Measurements from ENCODE around the gene C2orf76.
A peak's percentile ranks its signal among the peaks of the same experiment; 100 is the strongest.
"Not testable (repeated sequence)": the region's sequence is repeated elsewhere in the genome, so short reads cannot be mapped to it uniquely, and the experiment has no call there.

C2orf76 gene

DNA sequence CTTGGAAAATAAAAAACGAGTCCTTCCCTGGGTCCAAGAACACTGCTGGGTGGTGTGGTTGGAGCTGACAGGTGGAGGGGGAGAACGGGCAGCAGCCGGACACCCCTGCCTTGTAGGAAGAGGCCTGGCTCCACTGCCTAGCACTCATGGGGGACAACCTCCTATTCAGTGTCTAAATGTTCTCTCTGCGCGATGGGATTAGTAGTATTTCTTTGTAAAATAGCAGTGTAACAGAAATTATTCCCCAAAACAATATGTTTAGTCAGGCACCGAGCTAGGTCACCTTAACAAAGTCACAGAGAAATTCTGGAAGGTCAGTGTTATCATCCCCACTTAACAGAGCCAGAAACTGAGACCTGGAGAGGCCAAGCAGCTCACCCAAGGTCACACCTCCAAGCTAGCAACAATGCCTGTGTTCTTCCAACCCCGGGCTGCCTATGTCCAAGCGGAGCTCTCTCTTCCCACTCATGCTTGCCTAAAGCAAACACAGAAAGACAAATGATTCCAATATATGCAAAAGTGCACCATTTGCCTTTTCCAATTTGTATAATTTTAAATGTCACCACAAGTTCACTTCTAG is 75.0 kb downstream of the C2orf76 start:
- H3K9me3 ChIP-seq = no peaks in the 10 kb centered on the region
- peaks cover 5% of the 10 kb centered on the region for H3K4me1 ChIP-seq
- no peak for DNase-seq (ENCODE audit: low spot score in 2 of 2)
- in situ Hi-C loops (cut with MboI; ENCODE audit: low sequenced_read_pairs) = no loop called here
- H3K4me3 ChIP-seq = no peak overlapping the region
- H3K27me3 ChIP-seq (ENCODE audit: low read depth) = no peaks in the 10 kb centered on the region
- H3K36me3 ChIP-seq (replicated peaks) = no peaks in the 10 kb centered on the region

DNA sequence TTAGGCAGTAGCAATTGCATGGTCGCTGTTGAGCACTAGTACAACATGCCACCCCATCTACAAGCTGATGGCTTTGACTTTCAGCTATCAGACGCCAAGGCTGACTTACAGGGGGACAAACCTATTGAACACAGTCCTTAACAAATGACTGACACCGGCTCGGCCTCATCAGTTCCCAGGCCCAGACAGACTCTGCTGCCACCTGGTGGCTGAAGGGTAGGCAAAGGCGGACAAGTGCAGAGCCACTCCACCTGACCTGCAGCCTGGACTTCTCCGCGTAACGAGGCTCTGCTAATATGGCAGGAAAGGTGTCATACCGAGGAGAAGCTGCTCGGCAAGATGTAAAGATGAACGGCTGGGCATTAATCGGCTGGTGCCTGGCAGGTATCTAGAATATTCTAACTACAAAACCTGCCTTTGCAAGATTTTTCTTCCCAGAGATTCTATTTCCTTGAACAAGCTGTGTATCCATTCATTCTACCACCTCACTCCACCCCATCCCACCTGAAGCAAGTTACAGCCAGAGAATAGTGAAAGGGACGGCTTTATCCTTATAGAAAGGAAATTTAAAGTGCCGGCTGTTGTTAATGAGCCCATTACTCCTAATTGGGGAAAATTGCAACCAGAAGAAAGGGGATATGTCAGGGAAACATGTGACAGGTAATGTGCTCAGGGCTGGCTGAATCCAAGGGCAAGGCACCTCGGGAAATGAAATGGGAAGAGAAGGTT is 75.6 kb downstream of the C2orf76 start:
- no peaks in the 10 kb centered on the region for H3K9me3 ChIP-seq
- H3K27me3 ChIP-seq (ENCODE audit: low read depth) = no peaks in the 10 kb centered on the region
- in situ Hi-C loops (cut with MboI; ENCODE audit: low sequenced_read_pairs) = no loop called here
- no peaks in the 10 kb centered on the region for H3K36me3 ChIP-seq (replicated peaks)
- peaks cover 5% of the 10 kb centered on the region for H3K4me1 ChIP-seq
- H3K4me3 ChIP-seq = no peak overlapping the region
- DNase-seq (ENCODE audit: low spot score in 2 of 2) = peak; percentile 25 to 65

DNA sequence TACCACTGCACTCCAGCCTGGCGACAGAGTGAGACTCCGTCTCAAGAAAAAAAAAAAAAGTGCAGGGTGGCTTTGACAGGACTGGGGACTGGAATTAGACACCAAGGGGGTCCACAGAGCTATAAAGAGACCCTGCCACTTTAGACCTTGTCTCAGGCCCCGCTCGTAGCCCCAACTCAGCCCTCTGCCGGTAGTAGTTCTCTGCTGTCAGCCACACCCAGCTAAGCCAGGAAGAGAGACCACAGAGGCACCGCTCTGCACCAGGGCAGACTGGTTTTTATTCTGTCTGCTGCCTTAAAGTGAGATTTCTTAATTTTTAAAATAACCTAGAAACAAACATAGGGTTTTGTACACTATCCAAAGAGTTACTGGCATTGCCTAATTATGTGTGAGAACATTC is 77.0 kb downstream of the C2orf76 start:
- no peaks in the 10 kb centered on the region for H3K36me3 ChIP-seq (replicated peaks)
- peaks cover 5% of the 10 kb centered on the region for H3K4me1 ChIP-seq
- no peak overlapping the region for H3K4me3 ChIP-seq
- DNase-seq (ENCODE audit: low spot score in 2 of 2) = no peak
- H3K27me3 ChIP-seq (ENCODE audit: low read depth) = no peaks in the 10 kb centered on the region
- H3K9me3 ChIP-seq = no peaks in the 10 kb centered on the region
- in situ Hi-C loops (cut with MboI; ENCODE audit: low sequenced_read_pairs) = no loop called here

DNA sequence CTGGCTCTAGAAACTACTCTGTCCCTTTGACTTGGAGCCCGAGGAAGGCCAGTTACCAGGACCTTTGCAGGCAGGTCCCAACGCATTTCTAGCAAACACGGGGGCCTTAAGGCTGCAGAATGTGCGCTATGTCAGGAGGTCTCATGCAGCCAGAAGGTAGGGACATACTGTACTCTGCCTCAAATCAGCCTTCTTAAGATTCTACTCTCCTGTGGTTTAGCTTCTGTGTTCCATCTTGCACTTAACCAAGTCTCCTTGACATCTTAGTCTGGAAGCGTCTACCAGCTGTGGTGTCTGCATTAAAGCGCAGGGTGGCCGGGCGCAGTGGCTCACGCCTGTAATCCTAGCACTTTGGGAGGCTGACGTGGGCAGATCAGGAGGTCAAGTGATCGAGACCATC is 77.5 kb downstream of the C2orf76 start:
- peaks cover 5% of the 10 kb centered on the region for H3K4me1 ChIP-seq
- no peaks in the 10 kb centered on the region for H3K27me3 ChIP-seq (ENCODE audit: low read depth)
- no peaks in the 10 kb centered on the region for H3K9me3 ChIP-seq
- DNase-seq (ENCODE audit: low spot score in 2 of 2) = no peak
- in situ Hi-C loops (cut with MboI; ENCODE audit: low sequenced_read_pairs) = no loop called here
- no peaks in the 10 kb centered on the region for H3K36me3 ChIP-seq (replicated peaks)
- H3K4me3 ChIP-seq = no peak overlapping the region

DNA sequence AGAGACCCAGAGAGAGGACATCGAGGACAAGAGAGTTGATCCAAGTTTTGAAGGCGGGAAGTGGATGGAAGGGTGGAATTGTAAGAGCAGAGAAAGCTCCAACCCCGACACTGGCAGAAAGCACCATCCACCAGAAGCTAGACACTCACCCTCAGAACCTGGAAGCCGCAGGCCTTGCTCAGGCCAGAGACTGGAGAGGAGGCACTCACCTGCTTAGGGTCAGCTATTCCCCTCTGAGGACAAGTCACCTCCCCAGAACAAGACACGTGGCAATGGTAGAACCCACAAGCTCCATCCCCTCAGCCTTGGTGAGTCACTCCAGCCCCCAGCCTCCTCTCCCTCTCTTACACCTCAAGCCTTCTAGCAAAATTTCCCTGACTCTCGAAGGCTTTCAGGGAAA is 78.1 kb downstream of the C2orf76 start:
- in situ Hi-C loops (cut with MboI; ENCODE audit: low sequenced_read_pairs) = no loop called here
- Histone ChIP-seq H3K4me3 (no peak overlapping the region), H3K9me3 (no peaks in the 10 kb centered on the region), H3K36me3 (replicated peaks) (no peaks in the 10 kb centered on the region), H3K27me3 (ENCODE audit: low read depth) (no peaks in the 10 kb centered on the region), H3K4me1 (peaks cover 5% of the 10 kb centered on the region)
- no peak for DNase-seq (ENCODE audit: low spot score in 2 of 2)

DNA sequence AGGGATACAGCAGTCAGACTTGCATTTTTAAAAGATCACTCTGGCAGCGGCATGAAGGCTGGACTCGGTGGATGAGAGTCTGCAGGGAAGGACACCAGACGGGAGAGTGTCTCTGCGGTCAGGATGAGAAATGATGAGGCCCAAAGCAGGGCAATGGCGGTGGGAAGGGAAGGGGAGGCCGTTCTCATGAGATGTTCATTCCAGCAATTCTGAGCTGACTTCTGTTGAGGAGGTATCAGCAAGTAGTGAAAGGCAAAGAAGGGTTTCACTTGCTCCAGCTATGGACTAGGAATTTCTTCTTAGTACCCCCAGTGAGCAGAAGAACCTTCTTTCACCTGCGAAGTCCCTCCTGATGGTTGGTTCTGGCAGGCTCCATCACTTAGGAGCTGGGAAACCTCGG is 80.0 kb downstream of the C2orf76 start:
- in situ Hi-C loops (cut with MboI; ENCODE audit: low sequenced_read_pairs) = no loop called here
- no peaks in the 10 kb centered on the region for H3K27me3 ChIP-seq (ENCODE audit: low read depth)
- peaks cover under 1% of the 10 kb centered on the region for H3K4me1 ChIP-seq
- no peak for DNase-seq (ENCODE audit: low spot score in 2 of 2)
- H3K9me3 ChIP-seq = no peaks in the 10 kb centered on the region
- H3K4me3 ChIP-seq = no peak overlapping the region
- no peaks in the 10 kb centered on the region for H3K36me3 ChIP-seq (replicated peaks)

DNA sequence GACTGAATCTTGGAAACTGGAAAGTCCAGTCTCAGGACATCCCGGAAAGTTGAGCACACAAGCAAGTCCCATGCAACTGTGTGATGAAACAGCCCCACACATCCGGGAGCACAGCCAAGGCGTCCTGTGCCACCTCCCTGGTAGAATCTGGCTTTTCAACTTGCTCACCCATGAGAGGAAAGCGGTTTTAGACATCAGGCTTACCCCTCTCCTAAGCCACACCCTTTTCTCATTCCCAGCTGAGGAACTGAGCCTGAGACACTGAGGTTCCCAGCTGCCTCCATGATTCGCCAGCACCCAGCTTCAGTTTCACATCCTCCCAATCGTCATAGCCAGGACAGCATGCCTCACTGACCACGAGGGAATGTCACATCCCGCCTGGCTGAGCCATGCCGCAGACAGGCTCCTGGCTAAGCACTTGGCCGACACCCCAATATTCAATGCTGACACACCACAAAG is 82.7 kb downstream of the C2orf76 start:
- H3K4me3 ChIP-seq = no peak overlapping the region
- in situ Hi-C loops (cut with MboI; ENCODE audit: low sequenced_read_pairs) = no loop called here
- H3K27me3 ChIP-seq (ENCODE audit: low read depth) = no peaks in the 10 kb centered on the region
- no peak for DNase-seq (ENCODE audit: low spot score in 2 of 2)
- H3K36me3 ChIP-seq (replicated peaks) = no peaks in the 10 kb centered on the region
- no peaks in the 10 kb centered on the region for H3K4me1 ChIP-seq
- H3K9me3 ChIP-seq = no peaks in the 10 kb centered on the region

DNA sequence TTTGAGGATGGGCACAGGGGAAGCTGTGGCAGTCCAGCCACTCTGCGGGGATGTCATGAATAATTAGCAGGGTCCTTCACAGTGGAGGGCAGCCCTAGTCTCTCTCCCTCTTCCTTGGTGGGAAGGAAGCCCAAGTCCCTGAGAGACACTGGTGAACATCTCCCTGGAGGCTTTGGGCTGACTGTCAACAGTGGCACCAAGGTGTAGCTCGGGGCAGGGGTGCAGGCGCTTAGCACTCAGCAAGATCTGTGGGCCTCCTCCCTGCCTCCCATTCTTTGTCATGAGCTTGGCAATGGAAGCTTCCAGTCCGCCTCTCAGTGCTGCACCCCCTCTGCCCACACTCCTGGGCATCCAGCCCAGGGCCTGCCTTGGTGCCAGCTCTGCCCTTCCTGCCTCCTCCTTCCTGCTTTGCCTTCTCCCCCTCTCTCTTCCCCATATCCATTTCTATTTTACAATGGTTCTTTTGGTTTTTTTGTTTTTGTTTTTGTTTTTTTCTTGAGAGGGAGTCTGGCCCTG is 83.6 kb downstream of the C2orf76 start:
- H3K27me3 ChIP-seq (ENCODE audit: low read depth) = no peaks in the 10 kb centered on the region
- in situ Hi-C loops (cut with MboI; ENCODE audit: low sequenced_read_pairs) = no loop called here
- no peaks in the 10 kb centered on the region for H3K36me3 ChIP-seq (replicated peaks)
- H3K4me3 ChIP-seq = no peak overlapping the region
- no peak for DNase-seq (ENCODE audit: low spot score in 2 of 2)
- no peaks in the 10 kb centered on the region for H3K4me1 ChIP-seq
- no peaks in the 10 kb centered on the region for H3K9me3 ChIP-seq

DNA sequence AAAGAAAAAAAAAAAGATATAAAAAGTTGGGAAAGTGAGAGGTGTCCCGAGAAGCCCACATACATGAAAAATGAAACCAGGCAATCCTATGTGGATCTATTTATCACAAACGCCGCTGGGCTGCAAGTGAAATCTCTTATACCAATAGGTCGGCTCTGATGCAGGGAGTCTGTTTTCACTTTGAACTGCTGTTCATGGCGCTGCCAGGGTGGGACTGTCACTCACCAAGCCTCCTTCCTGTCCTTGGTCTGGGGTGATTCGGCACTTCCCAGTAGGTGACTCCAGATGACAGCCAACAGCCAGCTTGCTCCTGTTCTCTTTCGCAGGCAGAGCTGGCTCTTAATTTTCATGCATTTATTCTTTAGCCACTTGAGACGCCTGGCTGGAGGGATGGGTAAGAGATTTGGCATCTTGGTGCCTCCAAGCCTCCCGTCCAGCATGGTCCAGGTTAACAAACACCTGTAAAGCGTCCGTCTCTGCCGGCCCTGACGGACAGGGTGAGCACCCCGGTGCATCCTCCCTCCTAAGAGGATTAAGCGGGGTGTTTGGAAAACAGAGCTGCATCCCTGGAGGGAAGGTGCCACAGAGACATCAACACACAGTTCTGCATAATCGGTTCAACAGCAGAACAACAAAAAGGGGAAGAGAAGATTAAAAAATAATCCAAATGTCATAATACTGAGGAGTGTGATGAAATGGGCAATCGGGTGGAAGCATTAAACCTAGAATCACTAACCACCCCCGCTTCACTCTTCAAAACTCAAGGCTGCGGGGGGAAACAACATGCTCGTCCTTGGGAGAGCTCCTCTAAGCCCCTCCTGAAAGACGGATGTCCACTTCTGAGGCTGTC is 84.3 kb downstream of the C2orf76 start:
- Histone ChIP-seq H3K27me3 (ENCODE audit: low read depth) (no peaks in the 10 kb centered on the region), H3K36me3 (replicated peaks) (no peaks in the 10 kb centered on the region), H3K4me3 (no peak overlapping the region), H3K9me3 (no peaks in the 10 kb centered on the region), H3K4me1 (no peaks in the 10 kb centered on the region; the same call in 1 of the 2 replicates)
- in situ Hi-C loops (cut with MboI; ENCODE audit: low sequenced_read_pairs) = no loop called here
- no peak for DNase-seq (ENCODE audit: low spot score in 2 of 2)

DNA sequence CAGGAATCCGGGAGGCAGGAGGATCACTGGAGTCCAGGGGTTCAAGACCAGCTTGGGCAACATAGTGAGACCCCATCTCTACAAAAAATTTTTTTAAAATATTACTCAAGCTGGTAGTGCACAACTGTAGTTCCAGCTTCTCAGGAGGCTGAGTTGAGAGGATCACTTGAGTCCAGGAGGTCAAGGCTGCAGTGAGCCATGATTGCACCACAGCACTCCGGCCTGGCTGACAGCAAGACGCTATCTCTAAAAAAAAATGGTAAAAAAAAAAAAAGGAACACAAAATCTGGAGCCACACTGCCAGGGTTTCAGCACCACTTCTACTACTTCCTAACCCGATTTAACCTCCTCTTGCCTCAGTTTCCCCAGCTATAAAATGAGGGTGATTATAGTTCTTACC is 86.0 kb downstream of the C2orf76 start:
- no peak for DNase-seq (ENCODE audit: low spot score in 2 of 2)
- Histone ChIP-seq H3K27me3 (ENCODE audit: low read depth) (no peaks in the 10 kb centered on the region), H3K4me1 (no peaks in the 10 kb centered on the region; the same call in 1 of the 2 replicates), H3K36me3 (replicated peaks) (no peaks in the 10 kb centered on the region), H3K4me3 (no peak overlapping the region), H3K9me3 (no peaks in the 10 kb centered on the region)
- in situ Hi-C loops (cut with MboI; ENCODE audit: low sequenced_read_pairs) = no loop called here

DNA sequence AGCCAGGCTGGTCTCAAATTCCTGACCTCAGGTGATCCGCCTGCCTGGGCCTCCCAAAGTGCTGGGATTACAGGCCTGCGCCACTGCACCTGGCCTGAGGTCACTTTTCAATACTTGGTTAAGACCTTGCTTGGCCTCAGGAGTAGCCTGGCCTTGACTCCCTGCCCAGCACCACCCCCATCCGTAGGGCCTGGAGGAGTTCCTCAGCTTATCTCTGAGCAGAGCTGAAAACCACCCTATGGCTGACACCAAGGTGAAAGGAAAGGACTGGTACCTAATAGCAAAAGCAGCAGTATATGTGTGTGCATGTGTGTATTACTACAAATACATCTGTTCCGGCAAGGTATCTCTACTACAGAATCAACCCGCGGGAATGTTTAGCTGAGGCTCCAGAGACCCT is 87.0 kb downstream of the C2orf76 start:
- Histone ChIP-seq H3K9me3 (no peaks in the 10 kb centered on the region), H3K27me3 (ENCODE audit: low read depth) (no peaks in the 10 kb centered on the region), H3K36me3 (replicated peaks) (no peaks in the 10 kb centered on the region), H3K4me3 (no peak overlapping the region), H3K4me1 (no peaks in the 10 kb centered on the region; the same call in 1 of the 2 replicates)
- no peak for DNase-seq (ENCODE audit: low spot score in 2 of 2)
- in situ Hi-C loops (cut with MboI; ENCODE audit: low sequenced_read_pairs) = no loop called here

DNA sequence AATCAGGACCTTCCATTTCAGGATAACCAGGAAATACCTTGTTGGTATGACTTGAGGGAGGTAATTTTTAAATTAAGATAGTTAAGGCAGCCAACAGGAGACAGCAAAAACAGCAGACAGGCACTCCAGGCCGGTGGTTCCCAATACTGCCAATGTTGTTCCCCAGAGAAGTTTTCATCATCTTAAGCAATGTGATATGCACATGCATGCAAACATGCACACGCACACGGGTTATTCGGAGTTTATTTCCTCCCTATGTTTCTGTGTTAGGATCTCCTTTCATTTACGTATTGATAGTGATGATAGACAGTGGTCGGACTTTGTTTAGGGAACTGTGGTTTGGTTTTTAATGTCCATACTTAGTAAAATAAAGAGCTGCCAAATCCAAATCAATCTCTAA is 87.7 kb downstream of the C2orf76 start:
- H3K9me3 ChIP-seq = no peaks in the 10 kb centered on the region
- in situ Hi-C loops (cut with MboI; ENCODE audit: low sequenced_read_pairs) = no loop called here
- no peak overlapping the region for H3K4me3 ChIP-seq
- H3K36me3 ChIP-seq (replicated peaks) = no peaks in the 10 kb centered on the region
- no peaks in the 10 kb centered on the region; the same call in 1 of the 2 replicates for H3K4me1 ChIP-seq
- no peaks in the 10 kb centered on the region for H3K27me3 ChIP-seq (ENCODE audit: low read depth)
- DNase-seq (ENCODE audit: low spot score in 2 of 2) = no peak

DNA sequence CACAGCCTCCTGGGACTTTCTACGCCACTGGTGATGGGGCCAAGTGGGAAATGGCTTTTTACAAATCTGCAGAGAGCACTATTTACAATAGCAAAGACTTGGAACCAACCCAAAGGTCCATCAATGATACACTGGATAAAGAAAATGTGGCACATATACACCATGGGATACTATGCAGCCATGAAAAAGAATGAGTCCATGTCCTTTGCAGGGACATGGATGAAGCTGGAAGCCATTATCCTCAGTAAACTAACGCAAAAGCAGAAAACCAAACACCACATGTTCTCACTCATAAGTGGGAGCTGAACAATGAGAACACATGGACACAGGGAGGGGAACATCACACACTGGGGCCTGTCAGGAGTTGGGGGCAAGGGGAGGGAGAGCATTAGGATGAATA is 88.2 kb downstream of the C2orf76 start:
- in situ Hi-C loops (cut with MboI; ENCODE audit: low sequenced_read_pairs); H3K36me3 ChIP-seq (replicated peaks); DNase-seq (ENCODE audit: low spot score in 2 of 2); H3K4me3 ChIP-seq; H3K27me3 ChIP-seq (ENCODE audit: low read depth); H3K4me1 ChIP-seq; H3K9me3 ChIP-seq: not testable (repeated sequence)

DNA sequence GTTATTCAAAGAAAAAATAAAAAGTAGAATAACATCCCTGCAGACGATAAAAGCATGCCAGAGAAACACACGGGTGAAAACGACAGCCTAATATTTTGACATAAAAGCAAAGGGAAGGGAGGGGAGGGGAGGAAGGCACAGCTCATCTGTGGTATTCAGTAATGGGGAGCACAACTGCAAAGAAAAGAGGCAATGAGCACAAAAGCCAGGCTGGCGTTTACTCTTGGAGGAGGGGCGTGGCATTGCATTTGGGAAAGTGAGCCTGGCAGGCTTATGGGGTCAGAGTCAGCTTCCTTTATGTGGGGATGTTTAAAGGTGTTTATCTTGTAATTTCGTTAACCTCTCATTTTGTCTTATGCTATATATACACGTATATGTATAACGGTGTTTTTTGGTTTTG is 89.8 kb downstream of the C2orf76 start:
- DNase-seq (ENCODE audit: low spot score in 2 of 2) = peak in 1 of 2 experiments; percentile 20
- H3K27me3 ChIP-seq (ENCODE audit: low read depth) = no peaks in the 10 kb centered on the region
- H3K9me3 ChIP-seq = no peaks in the 10 kb centered on the region
- H3K4me1 ChIP-seq = no peaks in the 10 kb centered on the region; the same call in 1 of the 2 replicates
- H3K36me3 ChIP-seq (replicated peaks) = no peaks in the 10 kb centered on the region
- in situ Hi-C loops (cut with MboI; ENCODE audit: low sequenced_read_pairs) = no loop called here
- no peak overlapping the region for H3K4me3 ChIP-seq
